Testis (tissue), 3 donors: ENCODE results near the gene HDAC1. TPM values are rescaled to one million over a fixed set of nuclear protein-coding genes. Genes with fewer than 3 reads are reported as not detected.

ENCODE experiments used
- DNase-seq: peaks from one replicate; pipeline ENCODE4 v3.0.0-alpha.2; 2019
- H3K27ac ChIP-seq, 2 donors: fragments of 200-600 bp; sonication (generic); one replicate each; pipeline ENCODE4 v1.5.1; 2019
- H3K27me3 ChIP-seq: fragments of 200-600 bp; sonication (generic); one replicate; pipeline ENCODE4 v1.5.1; 2019
- H3K36me3 ChIP-seq: fragments of 200-600 bp; sonication (generic); one replicate; pipeline ENCODE4 v1.5.1; 2017; ENCODE audit warnings: low read depth; ENCODE audit errors: missing control alignments
- H3K4me1 ChIP-seq: fragments of 200-600 bp; sonication (generic); one replicate; pipeline ENCODE4 v1.5.1; 2019
- H3K4me3 ChIP-seq, 2 donors: fragments of 200-600 bp; sonication (generic); one replicate each; pipeline ENCODE4 v1.5.1; 2017 to 2019
- H3K9me3 ChIP-seq: fragments of 200-600 bp; sonication (generic); one replicate; pipeline ENCODE4 v1.5.1; 2017
- CTCF ChIP-seq, 3 experiments: fragments of 450-650 bp in 2 of 3; fragments of 200-600 bp in 1 of 3; sonication (generic) in 1 of 3; IDR thresholded peaks; one replicate each; pipeline ENCODE4 v1.5.1; 2016 to 2019; ENCODE audit warnings: antibody characterized with exemption in 3 of 3, mild to moderate bottlenecking in 2 of 3, moderate library complexity in 1 of 3
- POLR2A ChIP-seq: fragments of 450-650 bp; IDR thresholded peaks from one replicate; pipeline ENCODE4 v1.6.1; 2017; ENCODE audit warnings: antibody characterized with exemption, mild to moderate bottlenecking, moderate library complexity
- WGBS, 2 donors: methylation state at CpG; one replicate each; pipeline ENCODE4 v1.1.5; 2018; 5-methylcytosine and 5-hydroxymethylcytosine counted together
- intact Hi-C: fragments of 100-400 bp; cut with DNase I; formaldehyde crosslinking; loops from one replicate; pipeline ENCODE4 v1.15.1; 2023; ENCODE audit warnings: low total_unique reads
- polyA plus RNA-seq: library from polyadenylated mRNA; stranded (reverse); fragments of 350-450 nt; fragmentation: Illumina TruSeq; extraction: RNeasy Lipid Tissue Mini Kit (QIAGEN cat#74804); gene quantifications from one replicate; pipeline ENCODE4 v1.2.3, GENCODE V29; 2014; ENCODE audit warnings: low read depth, low replicate concordance; ENCODE audit not compliant: insufficient read depth
- small RNA-seq, 2 donors: library from RNA; depleted of rRNA; stranded (forward); fragments of <200 nt; gene quantifications; one replicate each; pipeline ENCODE3, GENCODE V24; 2016
- total RNA-seq, 2 donors: library from RNA; depleted of rRNA; stranded (reverse); fragments of >200 nt; gene quantifications; one replicate each; pipeline ENCODE4 v1.2.3, GENCODE V29; 2016

The HDAC1 gene
- total and polyA plus RNA-seq, 3 donors from 2014 or later, result 83.1 to 99.2 (median 91.6) TPM

- Histone ChIP-seq H3K9me3 (no peaks in the 10 kb centered on the region), H3K27ac (no peak overlapping the region), H3K36me3 (no peaks in the 10 kb centered on the region), H3K27me3 (no peaks in the 10 kb centered on the region), H3K4me3 (no peak overlapping the region), H3K4me1 (no peaks in the 10 kb centered on the region)
- intact Hi-C loops, result no loop called here
- 91 to 94% methylated on average over 9 of the region's 9 CpGs for WGBS, 2 donors
- DNase-seq, result no peak
- TF ChIP-seq CTCF (IDR thresholded peaks at IDR 0.05) (no peak), POLR2A (no peak)
Observed at GRCh38 chr1:32380057-32380456, 88.2 kb downstream of the HDAC1 start.

Small RNAs within 50 kb of the gene (small RNA-seq; reads per million reads assigned to genes)
- gene RF00017 (0 reads per million in 2 donors), gene RF00019 (0 reads per million in 2 donors)

Other genes starting within 250 kb of the HDAC1 start
- gene TMEM39B, start 219.1 kb upstream of the HDAC1 start, total RNA-seq, result 10 to 100 TPM; 15.7 to 16.9 TPM
- 24.0 TPM for gene TMEM39B, start 219.1 kb upstream of the HDAC1 start, polyA plus RNA-seq
- 10 to 100 TPM; 56.5 to 64.6 TPM for gene KPNA6, start 184.0 kb upstream of the HDAC1 start, total RNA-seq
- gene KPNA6, start 184.0 kb upstream of the HDAC1 start, polyA plus RNA-seq, result 107 TPM
- 10 to 100 TPM; 67.6 to 69.2 TPM for gene TXLNA, start 112.4 kb upstream of the HDAC1 start, total RNA-seq
- 52.6 TPM for gene TXLNA, start 112.4 kb upstream of the HDAC1 start, polyA plus RNA-seq
- gene CCDC28B, start 91.5 kb upstream of the HDAC1 start, total RNA-seq, result 100 to 1,000 TPM in 1 of 2 donors, 10 to 100 TPM in 1; 67.5 to 105 TPM
- gene CCDC28B, start 91.5 kb upstream of the HDAC1 start, polyA plus RNA-seq, result 55.3 TPM
- 10 to 100 TPM; 11.9 to 16.3 TPM for gene IQCC, start 86.4 kb upstream of the HDAC1 start, total RNA-seq
- 21.6 TPM for gene IQCC, start 86.4 kb upstream of the HDAC1 start, polyA plus RNA-seq
- 1 to 10 TPM in 1 of 2 donors, under 1 TPM in 1; 0.81 to 1.7 TPM for gene DCDC2B, start 83.0 kb upstream of the HDAC1 start, total RNA-seq
- gene DCDC2B, start 83.0 kb upstream of the HDAC1 start, polyA plus RNA-seq, result 2.6 TPM
- 10 to 100 TPM; 35.9 to 58.3 TPM for gene TMEM234, start 69.7 kb upstream of the HDAC1 start, total RNA-seq
- 31.8 TPM for gene TMEM234, start 69.7 kb upstream of the HDAC1 start, polyA plus RNA-seq
- 100 to 1,000 TPM in 1 of 2 donors, 10 to 100 TPM in 1; 97.7 to 140 TPM for gene EIF3I, start 69.7 kb upstream of the HDAC1 start, total RNA-seq
- gene EIF3I, start 69.7 kb upstream of the HDAC1 start, polyA plus RNA-seq, result 140 TPM
- 1 to 10 TPM in 1 of 2 donors, under 1 TPM in 1; 0.99 to 1.6 TPM for gene FAM167B, start 44.9 kb upstream of the HDAC1 start, total RNA-seq
- gene FAM167B, start 44.9 kb upstream of the HDAC1 start, polyA plus RNA-seq, result 1.6 TPM
- gene LCK, start 40.8 kb upstream of the HDAC1 start, total RNA-seq, result 1 to 10 TPM in 1 of 2 donors, under 1 TPM in 1; 0.79 to 3.2 TPM
- 4.3 TPM for gene LCK, start 40.8 kb upstream of the HDAC1 start, polyA plus RNA-seq
- 100 to 1,000 TPM; 288 to 312 TPM for gene MARCKSL1, start 44.1 kb downstream of the HDAC1 start, total RNA-seq
- 326 TPM for gene MARCKSL1, start 44.1 kb downstream of the HDAC1 start, polyA plus RNA-seq
- 100 to 1,000 TPM; 103 to 194 TPM for gene FAM229A, start 70.4 kb downstream of the HDAC1 start, total RNA-seq
- 71.5 TPM for gene FAM229A, start 70.4 kb downstream of the HDAC1 start, polyA plus RNA-seq
- 10 to 100 TPM; 25.7 to 72.9 TPM for gene TSSK3, start 70.5 kb downstream of the HDAC1 start, total RNA-seq
- gene TSSK3, start 70.5 kb downstream of the HDAC1 start, polyA plus RNA-seq, result 55.6 TPM
- 100 to 1,000 TPM; 160 to 234 TPM for gene BSDC1, start 102.4 kb downstream of the HDAC1 start, total RNA-seq
- gene BSDC1, start 102.4 kb downstream of the HDAC1 start, polyA plus RNA-seq, result 130 TPM
- under 1 TPM; 0.50 to 0.55 TPM for gene ZBTB8B, start 173.0 kb downstream of the HDAC1 start, total RNA-seq
- gene ZBTB8B, start 173.0 kb downstream of the HDAC1 start, polyA plus RNA-seq, result 0.21 TPM
- gene ZBTB8A, start 247.3 kb downstream of the HDAC1 start, total RNA-seq, result 10 to 100 TPM in 1 of 2 donors, 1 to 10 TPM in 1; 6.4 to 10.6 TPM
- 5.6 TPM for gene ZBTB8A, start 247.3 kb downstream of the HDAC1 start, polyA plus RNA-seq